ENCODE results near the gene OR8G5. TPM values are rescaled to one million over a fixed set of nuclear protein-coding genes. Genes with fewer than 3 reads are reported as not detected.
"Not testable (repeated sequence)": the region's sequence is repeated elsewhere in the genome, so short reads cannot be mapped to it uniquely, and the experiment has no call there.

Gene OR8G5
- total RNA-seq, 4 donors from 2014 or later: not detected

GRCh38 chr11:124214027-124214426 is 42.1 kb upstream of the OR8G5 start:
- H3K27ac ChIP-seq: no peak overlapping the region
- WGBS, 2 donors (ENCODE audit: low coverage in 1 of 2): 61 to 74% methylated on average over 3 of the region's 3 CpGs
- TF ChIP-seq POLR2A (IDR thresholded peaks at IDR 0.05) (no peak), CTCF (IDR thresholded peaks at IDR 0.05) (no peak), POLR2AphosphoS5 (IDR thresholded peaks at IDR 0.05) (no peak), EP300 (IDR thresholded peaks at IDR 0.05) (no peak)
- peaks cover 11% of the 10 kb centered on the region for H3K27me3 ChIP-seq
- no peaks in the 10 kb centered on the region for H3K9me3 ChIP-seq
- H3K4me3 ChIP-seq: no peak overlapping the region
- no peak for ATAC-seq
- H3K4me1 ChIP-seq: no peaks in the 10 kb centered on the region
- no peaks in the 10 kb centered on the region for H3K36me3 ChIP-seq

- no peak overlapping the region for H3K4me3 ChIP-seq
- no peaks in the 10 kb centered on the region for H3K27me3 ChIP-seq
- TF ChIP-seq EP300 (IDR thresholded peaks at IDR 0.05) (no peak), POLR2A (IDR thresholded peaks at IDR 0.05) (no peak), CTCF (IDR thresholded peaks at IDR 0.05) (no peak), POLR2AphosphoS5 (IDR thresholded peaks at IDR 0.05) (no peak)
- H3K27ac ChIP-seq: no peak overlapping the region
- no peak for ATAC-seq
- no peaks in the 10 kb centered on the region for H3K4me1 ChIP-seq
- no peaks in the 10 kb centered on the region for H3K9me3 ChIP-seq
- H3K36me3 ChIP-seq: no peaks in the 10 kb centered on the region
Observed at GRCh38 chr11:124219126-124219525, 37.0 kb upstream of the OR8G5 start.

GRCh38 chr11:124222407-124222806 is 33.8 kb upstream of the OR8G5 start:
- H3K4me1 ChIP-seq: no peaks in the 10 kb centered on the region
- TF ChIP-seq EP300 (IDR thresholded peaks at IDR 0.05) (no peak), POLR2AphosphoS5 (IDR thresholded peaks at IDR 0.05) (no peak), CTCF (IDR thresholded peaks at IDR 0.05) (no peak), POLR2A (IDR thresholded peaks at IDR 0.05) (no peak)
- no peak for ATAC-seq
- no peaks in the 10 kb centered on the region for H3K36me3 ChIP-seq
- WGBS, 2 donors (ENCODE audit: low coverage in 1 of 2): 96 to 100% methylated on average over 2 of the region's 2 CpGs
- H3K4me3 ChIP-seq: no peak overlapping the region
- no peak overlapping the region for H3K27ac ChIP-seq
- H3K27me3 ChIP-seq: no peaks in the 10 kb centered on the region
- no peaks in the 10 kb centered on the region for H3K9me3 ChIP-seq

GRCh38 chr11:124224618-124225423 is 31.4 kb upstream of the OR8G5 start:
- H3K27ac ChIP-seq, ATAC-seq, H3K36me3 ChIP-seq, H3K4me3 ChIP-seq, H3K27me3 ChIP-seq, H3K9me3 ChIP-seq, H3K4me1 ChIP-seq: not testable (repeated sequence)
- WGBS, 2 donors (ENCODE audit: low coverage in 1 of 2): 57 to 62% methylated on average over 8 to 9 of the region's 9 CpGs

GRCh38 chr11:124225471-124225870 is 30.7 kb upstream of the OR8G5 start:
- Histone ChIP-seq H3K4me1 (no peaks in the 10 kb centered on the region), H3K9me3 (no peaks in the 10 kb centered on the region), H3K36me3 (no peaks in the 10 kb centered on the region), H3K27ac (no peak overlapping the region), H3K27me3 (no peaks in the 10 kb centered on the region), H3K4me3 (no peak overlapping the region)
- WGBS, 2 donors (ENCODE audit: low coverage in 1 of 2): 76 to 79% methylated on average over 1 of the region's 1 CpG
- no peak for ATAC-seq
- TF ChIP-seq EP300 (IDR thresholded peaks at IDR 0.05) (no peak), POLR2A (IDR thresholded peaks at IDR 0.05) (no peak)

GRCh38 chr11:124233376-124233775 is 22.8 kb upstream of the OR8G5 start:
- Histone ChIP-seq H3K4me3 (no peak overlapping the region), H3K36me3 (no peaks in the 10 kb centered on the region), H3K27me3 (no peaks in the 10 kb centered on the region), H3K27ac (no peak overlapping the region), H3K4me1 (no peaks in the 10 kb centered on the region), H3K9me3 (no peaks in the 10 kb centered on the region)
- ATAC-seq: no peak
- TF ChIP-seq CTCF (IDR thresholded peaks at IDR 0.05): no peak
- TF ChIP-seq POLR2A (IDR thresholded peaks at IDR 0.05): no peak
- no peak for TF ChIP-seq EP300 (IDR thresholded peaks at IDR 0.05)
- TF ChIP-seq POLR2AphosphoS5 (IDR thresholded peaks at IDR 0.05): no peak
- 0 to 32% methylated on average over 1 of the region's 1 CpG for WGBS, 2 donors (ENCODE audit: low coverage in 1 of 2)
